Loucy (cell line): ENCODE measurements around the gene TFAP2D.

Experiments
- H2AFZ ChIP-seq: fragments of 200-600 bp; sonication (generic); 2 replicates; pipeline ENCODE4 v1.6.0; 2016; ENCODE audit warnings: antibody characterized with exemption, mild to moderate bottlenecking, low read length, moderate library complexity
- H3F3A ChIP-seq: fragments of 200-600 bp; 2 replicates; pipeline ENCODE4 v1.6.0; 2016; ENCODE audit warnings: antibody characterized with exemption, low read depth, mild to moderate bottlenecking
- H3K27me3 ChIP-seq: fragments of 200-600 bp; sonication (generic); 2 replicates; pipeline ENCODE4 v1.6.1; 2014; ENCODE audit warnings: low read length, mild to moderate bottlenecking; ENCODE audit not compliant: insufficient read depth, poor library complexity, severe bottlenecking
- H3K36me3 ChIP-seq: fragments of 200-600 bp; sonication (generic); 2 replicates; pipeline ENCODE4 v1.6.1; 2016; ENCODE audit warnings: low read length; ENCODE audit not compliant: insufficient read depth
- H3K4me1 ChIP-seq: fragments of 200-600 bp; sonication (generic); 2 replicates; pipeline ENCODE4 v1.5.1; 2014; ENCODE audit warnings: low read length, mild to moderate bottlenecking; ENCODE audit not compliant: insufficient read depth, poor library complexity, severe bottlenecking
- H3K4me2 ChIP-seq: fragments of 200-600 bp; sonication (generic); 2 replicates; pipeline ENCODE4 v1.6.0; 2014; ENCODE audit warnings: antibody characterized with exemption, low read length, low read depth, mild to moderate bottlenecking; ENCODE audit not compliant: poor library complexity, severe bottlenecking
- H3K4me3 ChIP-seq: fragments of 200-600 bp; sonication (generic); 2 replicates; pipeline ENCODE4 v1.5.1; 2014; ENCODE audit warnings: low read length, mild to moderate bottlenecking, mixed read lengths; ENCODE audit not compliant: poor library complexity, severe bottlenecking
- H3K79me2 ChIP-seq: fragments of 200-600 bp; sonication (generic); 2 replicates; pipeline ENCODE4 v1.6.1; 2014; ENCODE audit warnings: low read length; ENCODE audit not compliant: insufficient read depth
- H3K9ac ChIP-seq: fragments of 200-600 bp; sonication (generic); 2 replicates; pipeline ENCODE4 v1.6.0; 2014; ENCODE audit warnings: mild to moderate bottlenecking, low read depth, low read length, moderate library complexity; ENCODE audit not compliant: poor library complexity, severe bottlenecking
- H3K9me2 ChIP-seq: fragments of 200-600 bp; sonication (generic); replicated peaks from 2 replicates; pipeline ENCODE4 v1.6.1; 2016; ENCODE audit warnings: low read depth, low read length, mixed read lengths
- H3K9me3 ChIP-seq: fragments of 200-600 bp; sonication (generic); 2 replicates; pipeline ENCODE4 v1.6.1; 2014; ENCODE audit warnings: mild to moderate bottlenecking, antibody characterized with exemption, low read length, low read depth; ENCODE audit not compliant: insufficient read depth
- H4K20me1 ChIP-seq: fragments of 200-600 bp; sonication (generic); 2 replicates; pipeline ENCODE4 v1.6.0; 2014; ENCODE audit warnings: antibody characterized with exemption, low read length, mild to moderate bottlenecking; ENCODE audit not compliant: insufficient read depth, poor library complexity, severe bottlenecking
- EZH2phosphoT487 ChIP-seq: fragments of 200-600 bp; IDR thresholded peaks from 2 replicates; pipeline ENCODE4 v1.6.1; 2018; ENCODE audit warnings: antibody characterized with exemption, mild to moderate bottlenecking, moderate library complexity, borderline replicate concordance
- TF ChIP-seq, protein P1 (sequence below): fragments of 200-600 bp; sonication (generic); conservative IDR thresholded peaks from 2 replicates; pipeline ENCODE4 v1.5.1; 2014; ENCODE audit warnings: mild to moderate bottlenecking, antibody characterized with exemption, low read length

TFAP2D gene

GRCh38 chr6:50698546-50698945, 14.8 kb upstream of the TFAP2D start:
- H2AFZ ChIP-seq: no peak overlapping the region
- no peaks in the 10 kb centered on the region for H3K9me3 ChIP-seq
- no peaks in the 10 kb centered on the region for H3K79me2 ChIP-seq
- H4K20me1 ChIP-seq: no peaks in the 10 kb centered on the region
- no peaks in the 10 kb centered on the region for H3F3A ChIP-seq
- no peaks in the 10 kb centered on the region for H3K36me3 ChIP-seq
- H3K9ac ChIP-seq: no peak overlapping the region
- no peaks in the 10 kb centered on the region for H3K9me2 ChIP-seq
- TF ChIP-seq, protein P1, sequence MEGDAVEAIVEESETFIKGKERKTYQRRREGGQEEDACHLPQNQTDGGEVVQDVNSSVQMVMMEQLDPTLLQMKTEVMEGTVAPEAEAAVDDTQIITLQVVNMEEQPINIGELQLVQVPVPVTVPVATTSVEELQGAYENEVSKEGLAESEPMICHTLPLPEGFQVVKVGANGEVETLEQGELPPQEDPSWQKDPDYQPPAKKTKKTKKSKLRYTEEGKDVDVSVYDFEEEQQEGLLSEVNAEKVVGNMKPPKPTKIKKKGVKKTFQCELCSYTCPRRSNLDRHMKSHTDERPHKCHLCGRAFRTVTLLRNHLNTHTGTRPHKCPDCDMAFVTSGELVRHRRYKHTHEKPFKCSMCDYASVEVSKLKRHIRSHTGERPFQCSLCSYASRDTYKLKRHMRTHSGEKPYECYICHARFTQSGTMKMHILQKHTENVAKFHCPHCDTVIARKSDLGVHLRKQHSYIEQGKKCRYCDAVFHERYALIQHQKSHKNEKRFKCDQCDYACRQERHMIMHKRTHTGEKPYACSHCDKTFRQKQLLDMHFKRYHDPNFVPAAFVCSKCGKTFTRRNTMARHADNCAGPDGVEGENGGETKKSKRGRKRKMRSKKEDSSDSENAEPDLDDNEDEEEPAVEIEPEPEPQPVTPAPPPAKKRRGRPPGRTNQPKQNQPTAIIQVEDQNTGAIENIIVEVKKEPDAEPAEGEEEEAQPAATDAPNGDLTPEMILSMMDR: no peak
- no peak for TF ChIP-seq EZH2phosphoT487
- no peaks in the 10 kb centered on the region for H3K27me3 ChIP-seq
- no peaks in the 10 kb centered on the region for H3K4me1 ChIP-seq
- H3K4me2 ChIP-seq: no peak overlapping the region
- no peak overlapping the region for H3K4me3 ChIP-seq

DNA sequence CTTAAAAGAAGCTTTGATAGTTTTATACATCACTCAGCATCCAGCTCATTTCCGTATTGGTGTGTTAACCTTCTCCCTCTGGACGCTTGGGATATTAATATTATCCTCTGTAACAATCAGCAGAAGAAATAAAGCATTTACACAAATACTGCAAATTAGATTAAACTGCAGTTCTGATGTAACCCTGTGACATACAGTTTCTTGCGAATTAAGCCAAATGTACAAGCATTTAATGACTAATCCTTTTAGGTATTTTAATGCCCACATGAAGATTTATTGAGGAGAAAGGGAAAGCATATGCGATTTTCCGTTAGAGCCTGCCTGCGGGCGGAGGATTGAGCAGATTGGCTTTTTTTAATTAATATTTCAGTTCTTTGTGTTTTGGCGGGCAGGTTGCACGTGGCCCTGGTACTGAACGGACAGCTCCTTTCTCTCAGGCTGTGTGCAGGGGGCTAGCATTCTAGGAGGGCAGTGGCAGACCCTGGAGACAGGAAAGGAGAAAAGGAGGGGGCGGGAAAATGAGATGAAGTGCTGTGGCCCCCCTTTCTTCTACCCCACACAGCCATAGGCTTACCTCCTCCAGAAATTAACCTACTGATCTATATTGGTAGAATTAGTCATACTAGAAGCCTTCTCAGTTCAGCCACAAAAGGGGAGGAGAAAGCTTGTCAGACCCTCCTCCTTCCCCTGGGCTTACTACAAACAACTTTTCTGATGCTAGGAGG, 14.1 kb upstream of the TFAP2D start:
- H3K9me2 ChIP-seq: no peaks in the 10 kb centered on the region

DNA sequence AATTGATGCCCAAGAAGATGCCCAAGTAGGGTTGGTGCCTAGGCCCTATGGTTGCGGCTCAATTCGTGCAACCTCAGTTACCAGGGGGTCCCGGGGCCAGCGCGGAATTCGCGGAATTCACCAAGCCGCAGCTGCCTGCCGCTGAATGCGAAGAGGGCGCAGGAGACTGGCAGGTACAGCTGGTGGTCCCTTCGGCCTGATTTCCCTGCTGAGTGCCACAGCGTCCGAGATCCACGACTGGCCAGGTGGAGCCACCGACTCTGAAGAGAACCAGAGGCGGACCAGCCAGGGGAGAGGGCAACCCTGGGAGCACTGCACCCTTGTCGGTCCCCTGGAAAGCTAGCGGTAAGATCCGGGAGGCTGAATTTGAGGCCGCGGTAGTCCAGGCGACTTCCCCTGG, 6.8 kb upstream of the TFAP2D start:
- Histone ChIP-seq H3F3A (no peaks in the 10 kb centered on the region), H3K27me3 (no peaks in the 10 kb centered on the region), H3K9me3 (no peaks in the 10 kb centered on the region), H3K9ac (no peak overlapping the region), H3K9me2 (no peaks in the 10 kb centered on the region), H3K36me3 (no peaks in the 10 kb centered on the region), H3K79me2 (no peaks in the 10 kb centered on the region), H4K20me1 (no peaks in the 10 kb centered on the region), H3K4me3 (no peak overlapping the region), H3K4me2 (no peak overlapping the region), H3K4me1 (no peaks in the 10 kb centered on the region), H2AFZ (no peak overlapping the region)
- no peak for TF ChIP-seq EZH2phosphoT487
- TF ChIP-seq, protein P1: no peak

More for the DNA sequence above, 14.1 kb upstream of the TFAP2D start:
- Histone ChIP-seq H3F3A (no peaks in the 10 kb centered on the region), H3K4me3 (no peak overlapping the region), H3K4me1 (no peaks in the 10 kb centered on the region), H3K79me2 (no peaks in the 10 kb centered on the region), H4K20me1 (no peaks in the 10 kb centered on the region), H3K36me3 (no peaks in the 10 kb centered on the region), H2AFZ (no peak overlapping the region), H3K9me3 (no peaks in the 10 kb centered on the region), H3K9ac (no peak overlapping the region), H3K4me2 (no peak overlapping the region), H3K27me3 (no peaks in the 10 kb centered on the region)
- TF ChIP-seq, protein P1: no peak
- TF ChIP-seq EZH2phosphoT487: no peak
